Stomach smooth muscle (tissue), 2 donors: Measurements from ENCODE around the gene MYORG.
A peak's percentile ranks its signal among the peaks of the same experiment; 100 is the strongest.

Experiments
- H3K27ac ChIP-seq: one replicate; pipeline ENCODE4 v1.7.0; 2013; ENCODE audit warnings: mild to moderate bottlenecking, low read length, inconsistent platforms
- H3K27me3 ChIP-seq, 2 donors: one replicate each; pipeline ENCODE4 v1.7.0; 2013; ENCODE audit warnings: low read length in 2 of 2; ENCODE audit not compliant: insufficient read depth in 2 of 2, control insufficient read depth in 1 of 2
- H3K36me3 ChIP-seq, 2 donors: one replicate each; pipeline ENCODE4 v1.7.0; 2013; ENCODE audit warnings: low read length in 2 of 2; ENCODE audit not compliant: control insufficient read depth in 2 of 2, insufficient read depth in 2 of 2
- H3K4me1 ChIP-seq: one replicate; pipeline ENCODE4 v1.7.0; 2013; ENCODE audit warnings: low read length; ENCODE audit not compliant: control insufficient read depth, insufficient read depth
- H3K4me3 ChIP-seq, 2 donors: one replicate each; pipeline ENCODE4 v1.7.0; 2013; ENCODE audit warnings: low read length in 2 of 2
- H3K9ac ChIP-seq, 2 donors: one replicate each; pipeline ENCODE4 v1.7.0; 2013; ENCODE audit warnings: low read length in 2 of 2, mild to moderate bottlenecking in 1 of 2
- H3K9me3 ChIP-seq, 2 donors: one replicate each; pipeline ENCODE4 v1.7.0; 2013; ENCODE audit warnings: low read length in 2 of 2; ENCODE audit not compliant: control insufficient read depth in 2 of 2
- donor health status: healthy.
- donor health status: Pancreatic carcinoma.

The MYORG gene

GRCh38 chr9:34383904-34384303 is 7.2 kb upstream of the MYORG start:
- Histone ChIP-seq H3K27ac (no peak overlapping the region), H3K4me3 (no peak overlapping the region), H3K9me3 (no peaks in the 10 kb centered on the region), H3K4me1 (peaks cover 25% of the 10 kb centered on the region), H3K9ac (no peak overlapping the region), H3K36me3 (no peaks in the 10 kb centered on the region), H3K27me3 (no peaks in the 10 kb centered on the region)

GRCh38 chr9:34382879-34383278 is 6.2 kb upstream of the MYORG start:
- Histone ChIP-seq H3K27me3 (no peaks in the 10 kb centered on the region), H3K36me3 (no peaks in the 10 kb centered on the region), H3K9ac (no peak overlapping the region), H3K4me1 (peaks cover 26% of the 10 kb centered on the region), H3K9me3 (no peaks in the 10 kb centered on the region), H3K27ac (no peak overlapping the region), H3K4me3 (no peak overlapping the region)

GRCh38 chr9:34382054-34382453 is 5.4 kb upstream of the MYORG start:
- peaks cover 31% of the 10 kb centered on the region for H3K4me1 ChIP-seq
- no peaks in the 10 kb centered on the region for H3K27me3 ChIP-seq
- no peak overlapping the region for H3K27ac ChIP-seq
- H3K9ac ChIP-seq: no peak overlapping the region
- peak overlapping the region in 1 of 2 donors; percentile 85 for H3K4me3 ChIP-seq
- H3K9me3 ChIP-seq: no peaks in the 10 kb centered on the region
- no peaks in the 10 kb centered on the region for H3K36me3 ChIP-seq

- Histone ChIP-seq H3K4me3 (peak overlapping the region; percentile 85 to 90), H3K36me3 (no peaks in the 10 kb centered on the region), H3K27ac (peak overlapping the region; percentile 73), H3K9me3 (no peaks in the 10 kb centered on the region), H3K4me1 (peaks cover 33% of the 10 kb centered on the region), H3K27me3 (no peaks in the 10 kb centered on the region), H3K9ac (peak overlapping the region; percentile 81 to 94)
These were observed 4.6 kb upstream of the MYORG start for GRCh38 chr9:34381323-34381722.

- no peaks in the 10 kb centered on the region for H3K9me3 ChIP-seq
- no peaks in the 10 kb centered on the region for H3K36me3 ChIP-seq
- H3K27me3 ChIP-seq: no peaks in the 10 kb centered on the region
- H3K27ac ChIP-seq: peak overlapping the region; percentile 73
- H3K4me1 ChIP-seq: peaks cover 39% of the 10 kb centered on the region
- peak overlapping the region; percentile 81 to 94 for H3K9ac ChIP-seq
- H3K4me3 ChIP-seq: peak overlapping the region; percentile 85 to 90
These were observed 4.0 kb upstream of the MYORG start for GRCh38 chr9:34380511-34381315.

- Histone ChIP-seq H3K27ac (peak overlapping the region; percentile 73), H3K9me3 (no peaks in the 10 kb centered on the region), H3K9ac (peak overlapping the region in 1 of 2 donors; percentile 16), H3K4me3 (peak overlapping the region; percentile 23 to 70), H3K27me3 (no peaks in the 10 kb centered on the region), H3K36me3 (no peaks in the 10 kb centered on the region), H3K4me1 (peaks cover 45% of the 10 kb centered on the region)
These were observed 3.4 kb upstream of the MYORG start for GRCh38 chr9:34380034-34380510.

- no peaks in the 10 kb centered on the region for H3K36me3 ChIP-seq
- peak overlapping the region; percentile 59 to 70 for H3K4me3 ChIP-seq
- H3K27ac ChIP-seq: peak overlapping the region; percentile 73
- H3K4me1 ChIP-seq: peaks cover 49% of the 10 kb centered on the region
- H3K27me3 ChIP-seq: no peaks in the 10 kb centered on the region
- H3K9ac ChIP-seq: peak overlapping the region; percentile 6 to 55
- no peaks in the 10 kb centered on the region for H3K9me3 ChIP-seq
These were observed 2.8 kb upstream of the MYORG start for GRCh38 chr9:34379334-34380033.

- Histone ChIP-seq H3K9ac (no peak overlapping the region), H3K4me3 (no peak overlapping the region), H3K4me1 (peaks cover 58% of the 10 kb centered on the region), H3K27ac (peak overlapping the region; percentile 49), H3K9me3 (no peaks in the 10 kb centered on the region), H3K36me3 (no peaks in the 10 kb centered on the region), H3K27me3 (no peaks in the 10 kb centered on the region)
These were observed 1.8 kb upstream of the MYORG start for GRCh38 chr9:34378376-34379060.

- Histone ChIP-seq H3K9me3 (no peaks in the 10 kb centered on the region), H3K36me3 (no peaks in the 10 kb centered on the region), H3K27ac (peak overlapping the region; percentile 88), H3K4me3 (peak overlapping the region; percentile 70 to 91), H3K27me3 (no peaks in the 10 kb centered on the region), H3K9ac (peak overlapping the region; percentile 64 to 84), H3K4me1 (peaks cover 60% of the 10 kb centered on the region)
These were observed 677 bp upstream of the MYORG start for GRCh38 chr9:34377404-34377746.

- Histone ChIP-seq H3K4me1 (peaks cover 55% of the 10 kb centered on the region), H3K4me3 (peak overlapping the region; percentile 70 to 91), H3K36me3 (peaks cover 8 to 9% of the 10 kb centered on the region in 2 donors), H3K9me3 (no peaks in the 10 kb centered on the region), H3K27me3 (no peaks in the 10 kb centered on the region), H3K27ac (peak overlapping the region; percentile 88), H3K9ac (peak overlapping the region; percentile 64 to 89)
These were observed 650 bp downstream of the MYORG start for GRCh38 chr9:34375901-34376595.
